AG08395 (cell line): ENCODE measurements around the gene PPM1J.
"Not testable (repeated sequence)": the region's sequence is repeated elsewhere in the genome, so short reads cannot be mapped to it uniquely, and the experiment has no call there.

Experiments used
- DNase-seq: peaks from one replicate; pipeline ENCODE4 v3.0.0; 2012; ENCODE audit warnings: mixed read lengths, low spot score

The PPM1J gene

GRCh38 chr1:112721294-112721693, 6.2 kb upstream of the PPM1J start:
- not testable (repeated sequence) for DNase-seq

GRCh38 chr1:112720800-112721199, 5.7 kb upstream of the PPM1J start:
- DNase-seq, result no peak

DNA sequence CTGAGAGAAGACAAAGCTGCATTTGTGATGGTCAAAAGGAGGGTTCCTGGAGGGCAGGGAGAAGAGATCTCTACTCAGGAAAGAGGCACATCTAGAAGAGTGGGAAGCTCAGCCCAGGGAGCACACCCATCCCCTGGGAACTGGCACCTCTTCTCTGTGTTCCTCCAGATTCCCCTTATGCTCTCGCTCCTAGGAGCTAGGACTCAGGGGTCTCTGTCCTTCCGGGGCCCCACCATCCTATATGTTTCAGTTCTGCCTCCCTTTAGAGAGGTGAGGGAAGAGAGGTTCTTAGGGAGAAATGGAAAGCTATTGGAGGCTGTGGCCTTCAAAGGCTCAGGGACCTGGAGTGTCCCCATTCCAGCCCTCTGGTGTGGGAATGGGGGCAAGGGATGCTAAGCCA, 4.6 kb upstream of the PPM1J start:
- DNase-seq, result no peak

DNA sequence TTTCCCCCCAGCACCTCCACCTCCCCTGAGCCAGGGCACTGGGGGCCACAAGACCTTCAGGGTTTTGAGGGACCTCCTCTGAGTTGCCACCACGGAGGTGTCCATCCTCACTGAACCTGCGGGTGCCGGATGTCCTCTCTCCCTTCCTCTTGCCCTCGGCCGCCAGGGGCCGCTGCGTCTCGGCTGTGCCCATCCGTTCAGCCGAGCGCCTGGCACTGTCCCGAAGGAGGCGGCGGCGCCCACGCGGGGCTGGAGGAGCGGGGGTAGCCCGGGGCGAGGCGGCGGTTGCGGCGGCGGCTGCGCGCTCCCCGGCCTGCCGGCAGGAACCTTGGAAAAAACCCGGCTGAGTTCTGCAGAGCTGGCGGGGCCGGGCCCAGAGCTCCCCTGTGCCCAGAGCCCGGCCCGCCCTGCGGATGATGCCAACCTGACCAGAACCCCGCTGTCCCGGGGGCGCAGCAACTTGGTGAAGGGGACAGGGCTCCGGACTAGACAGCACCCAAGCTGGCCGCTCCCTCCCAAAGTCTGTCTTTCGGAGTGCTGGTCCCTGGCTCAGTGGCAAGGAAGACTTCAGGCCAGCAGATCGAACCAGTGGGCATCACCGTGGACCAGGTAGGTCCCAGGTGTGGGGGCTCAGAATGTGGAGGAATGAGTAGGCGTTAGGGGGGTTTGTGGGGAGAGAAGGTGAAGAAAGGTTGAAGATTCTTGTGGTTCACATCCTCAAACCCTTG, 3.7 kb upstream of the PPM1J start:
- peak; percentile 81 for DNase-seq

DNA sequence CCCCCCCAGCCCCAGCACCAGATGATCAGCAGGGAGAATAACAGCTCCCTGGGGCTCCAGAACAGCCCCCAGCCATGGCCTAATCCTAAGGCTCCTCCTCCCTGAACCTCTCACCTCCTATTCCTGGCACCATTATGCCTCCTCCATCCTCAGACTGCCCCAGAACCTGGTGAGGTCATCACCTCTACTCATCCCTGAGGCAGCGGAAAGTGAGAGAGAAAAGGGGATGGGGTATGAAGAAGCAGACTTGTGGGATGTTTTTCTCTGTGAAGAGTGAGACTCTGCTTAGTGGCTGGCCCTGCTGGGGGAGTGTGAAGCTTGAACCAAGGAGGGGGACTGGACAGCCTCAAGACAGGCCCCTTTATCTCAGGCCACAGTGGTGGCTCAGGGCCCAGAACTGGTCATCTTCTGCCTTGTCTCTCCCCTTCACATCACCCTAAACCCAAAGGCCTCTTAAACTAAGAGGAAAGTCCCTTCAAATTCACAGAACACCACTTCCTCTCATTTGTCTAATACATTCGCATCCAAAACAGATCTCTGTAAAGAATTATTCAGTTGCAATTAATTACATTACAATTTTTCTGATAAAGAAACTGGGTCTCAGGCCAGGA, 2.2 kb upstream of the PPM1J start:
- DNase-seq, result no peak

GRCh38 chr1:112716133-112716720, 1.1 kb upstream of the PPM1J start:
- peak; percentile 90 for DNase-seq

GRCh38 chr1:112714313-112715263, 544 bp downstream of the PPM1J start:
- no peak for DNase-seq

GRCh38 chr1:112713466-112714312, 1.4 kb downstream of the PPM1J start:
- no peak for DNase-seq

GRCh38 chr1:112712701-112713128, 2.4 kb downstream of the PPM1J start:
- no peak for DNase-seq

DNA sequence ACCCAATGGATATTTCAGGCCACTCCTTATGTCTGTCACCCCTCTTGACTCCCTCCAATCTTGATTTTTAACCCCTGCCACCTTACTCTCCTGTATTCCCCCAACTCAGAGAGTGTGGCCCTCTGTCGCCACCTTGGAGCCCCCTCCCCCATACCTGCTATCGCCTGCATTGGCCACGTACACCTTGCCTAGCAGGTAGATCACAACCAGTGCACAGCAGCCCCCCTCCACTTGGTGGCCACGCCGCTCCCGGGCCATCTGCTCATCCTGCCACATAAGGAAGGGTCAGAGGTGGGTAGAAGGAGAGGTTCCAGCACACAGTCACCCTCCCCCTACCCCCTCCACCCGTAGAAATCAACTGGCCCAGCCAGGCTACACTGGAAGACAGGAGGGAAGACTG, 2.9 kb downstream of the PPM1J start:
- DNase-seq, result no peak

- no peak for DNase-seq
These were observed 3.5 kb downstream of the PPM1J start for GRCh38 chr1:112711670-112712069.

GRCh38 chr1:112711041-112711440, 4.1 kb downstream of the PPM1J start:
- no peak for DNase-seq

DNA sequence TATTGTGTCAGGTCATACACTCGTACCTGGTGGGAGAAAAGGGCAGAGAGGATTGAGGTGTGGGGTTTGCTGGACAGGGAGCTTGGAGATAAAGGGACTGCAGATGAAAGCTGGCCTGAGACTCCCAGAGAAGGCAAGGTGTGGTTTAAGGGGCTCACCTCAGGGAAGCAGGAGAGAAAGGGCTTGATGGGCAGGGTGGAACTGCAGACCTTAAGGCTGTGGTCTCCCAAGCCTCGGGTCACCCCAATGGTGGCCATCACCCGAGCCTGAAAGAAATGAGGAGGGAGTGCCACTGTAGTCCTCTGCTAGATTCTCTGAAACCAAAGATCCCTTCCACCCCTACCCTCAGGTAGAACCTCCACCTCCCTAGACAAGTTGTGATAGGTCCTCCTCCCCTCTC, 4.5 kb downstream of the PPM1J start:
- DNase-seq, result no peak

GRCh38 chr1:112710159-112710558, 5.0 kb downstream of the PPM1J start:
- DNase-seq, result no peak

- DNase-seq, result no peak
These were observed 6.6 kb downstream of the PPM1J start for GRCh38 chr1:112708489-112708888.

GRCh38 chr1:112708002-112708448, 7.1 kb downstream of the PPM1J start:
- no peak for DNase-seq

DNA sequence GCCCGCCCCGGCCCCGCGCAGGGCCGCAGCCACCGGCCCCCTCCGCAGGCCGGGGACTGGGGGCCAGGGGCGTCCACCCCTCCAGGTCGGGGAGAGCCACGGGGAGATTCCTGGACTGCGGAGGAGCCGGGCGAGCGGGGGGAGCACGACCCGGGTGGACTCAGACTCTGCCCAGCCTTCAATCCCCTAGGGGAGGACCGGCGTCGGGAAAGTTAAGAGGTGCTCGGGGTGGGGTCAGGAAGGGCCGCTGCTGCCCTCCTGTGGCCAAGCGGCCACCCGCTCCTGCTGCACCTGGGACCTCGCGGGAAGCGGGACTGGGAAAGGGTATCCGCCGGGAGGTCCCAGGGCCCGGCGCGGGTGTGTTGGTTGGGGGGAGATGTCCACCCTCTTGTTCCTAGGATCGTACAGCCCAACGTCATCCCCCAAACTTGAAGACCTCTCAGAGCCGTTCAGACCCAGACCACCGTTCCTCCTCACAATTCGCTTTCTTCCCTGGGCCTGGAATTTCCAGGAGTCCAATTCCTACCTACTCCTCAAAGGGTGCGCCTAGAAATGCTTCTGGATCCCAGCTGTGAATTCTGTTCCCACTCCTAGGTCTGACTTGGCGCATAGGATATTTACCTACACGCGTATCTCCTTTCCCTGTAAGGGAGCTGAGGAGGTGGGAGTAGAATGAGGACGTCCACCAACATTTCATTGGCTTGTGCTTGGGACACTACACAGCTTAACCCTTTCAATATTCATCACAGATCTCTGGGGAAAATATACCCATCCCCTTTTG, 7.7 kb downstream of the PPM1J start:
- DNase-seq, result peak; percentile 91

DNA sequence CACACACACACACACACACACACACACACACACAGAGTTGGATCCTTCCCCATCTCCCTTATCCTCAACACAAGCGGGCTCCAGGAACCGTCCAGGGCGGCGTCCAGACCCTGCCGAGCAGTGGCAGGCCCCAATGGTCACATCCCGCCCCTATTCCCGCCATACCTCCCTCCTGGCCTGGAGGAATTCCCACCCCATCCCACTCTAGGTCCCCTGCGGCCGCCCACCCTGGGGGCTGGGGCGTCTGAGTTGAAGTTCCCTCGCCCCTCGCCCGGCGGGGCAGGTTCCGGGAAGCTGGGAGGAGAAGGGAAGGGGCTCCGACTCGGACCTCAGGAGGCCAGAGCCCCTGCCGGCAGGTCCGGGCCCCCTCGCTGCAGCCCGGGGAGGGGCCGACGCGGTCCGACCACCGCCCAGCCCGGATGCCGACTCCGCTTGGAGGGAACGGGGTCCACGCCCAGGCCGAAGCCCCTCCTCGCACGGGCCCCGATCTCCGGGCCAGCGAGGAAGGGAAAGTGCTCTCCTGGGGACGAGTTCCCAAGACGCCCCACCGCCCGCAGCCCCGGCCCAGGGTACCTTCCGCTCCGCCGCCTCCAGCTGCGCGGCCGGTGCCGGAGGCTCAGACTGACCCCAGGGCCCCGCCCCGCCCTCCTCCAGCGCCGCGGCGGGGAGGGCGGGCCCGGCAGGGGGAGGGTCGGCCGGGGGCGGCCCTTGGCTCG, 8.5 kb downstream of the PPM1J start, which contains the start of gene RHOC:
RHOC (minus strand) TSS at position 623 of the 716 bp plus-strand sequence. CDS start 3,328 bp downstream, outside the sequence.
- peak; percentile 88 for DNase-seq

GRCh38 chr1:112704934-112705627, 10.1 kb downstream of the PPM1J start:
- DNase-seq, result peak; percentile 95
